ENCODE measurements around the gene TOMT. TPM values are rescaled to one million over a fixed set of nuclear protein-coding genes. Genes with fewer than 3 reads are reported as not detected.
A peak's percentile ranks its signal among the peaks of the same experiment; 100 is the strongest.

Gene TOMT
- total and polyA plus RNA-seq, 11 donors: 0.23 TPM; not detected in 10

DNA sequence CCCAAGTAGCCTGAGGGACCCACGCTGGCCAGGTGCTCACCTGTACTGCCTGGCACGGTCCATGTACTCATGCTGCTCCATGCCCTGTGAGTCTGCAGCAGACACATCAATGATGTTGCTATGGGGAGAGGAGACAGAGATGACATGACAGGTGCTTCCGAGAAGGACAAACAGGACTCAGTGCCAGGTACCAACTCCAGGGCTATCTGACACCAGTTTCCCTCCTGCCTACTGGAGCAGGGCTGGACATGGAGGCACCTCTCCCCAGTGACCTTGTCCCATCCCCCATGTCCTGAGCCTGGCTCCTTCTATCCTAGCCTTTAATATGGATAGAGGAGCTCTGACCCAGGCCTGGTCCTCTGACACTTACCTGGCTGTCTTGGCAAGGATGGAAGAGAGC, 7.0 kb upstream of the TOMT start:
- H3K27me3 ChIP-seq: no peaks in the 10 kb centered on the region
- peaks cover 0 to 67% (median 49%) of the 10 kb centered on the region in 9 donors for H3K36me3 ChIP-seq
- no peaks in the 10 kb centered on the region for H3K9me3 ChIP-seq
- no peak for TF ChIP-seq POLR2A (IDR thresholded peaks at IDR 0.05)
- TF ChIP-seq, protein P1, sequence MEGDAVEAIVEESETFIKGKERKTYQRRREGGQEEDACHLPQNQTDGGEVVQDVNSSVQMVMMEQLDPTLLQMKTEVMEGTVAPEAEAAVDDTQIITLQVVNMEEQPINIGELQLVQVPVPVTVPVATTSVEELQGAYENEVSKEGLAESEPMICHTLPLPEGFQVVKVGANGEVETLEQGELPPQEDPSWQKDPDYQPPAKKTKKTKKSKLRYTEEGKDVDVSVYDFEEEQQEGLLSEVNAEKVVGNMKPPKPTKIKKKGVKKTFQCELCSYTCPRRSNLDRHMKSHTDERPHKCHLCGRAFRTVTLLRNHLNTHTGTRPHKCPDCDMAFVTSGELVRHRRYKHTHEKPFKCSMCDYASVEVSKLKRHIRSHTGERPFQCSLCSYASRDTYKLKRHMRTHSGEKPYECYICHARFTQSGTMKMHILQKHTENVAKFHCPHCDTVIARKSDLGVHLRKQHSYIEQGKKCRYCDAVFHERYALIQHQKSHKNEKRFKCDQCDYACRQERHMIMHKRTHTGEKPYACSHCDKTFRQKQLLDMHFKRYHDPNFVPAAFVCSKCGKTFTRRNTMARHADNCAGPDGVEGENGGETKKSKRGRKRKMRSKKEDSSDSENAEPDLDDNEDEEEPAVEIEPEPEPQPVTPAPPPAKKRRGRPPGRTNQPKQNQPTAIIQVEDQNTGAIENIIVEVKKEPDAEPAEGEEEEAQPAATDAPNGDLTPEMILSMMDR (IDR thresholded peaks at IDR 0.05): no peak
- DNase-seq (no peak), ATAC-seq (no peak)
- WGBS, 4 donors: 93 to 100% (median 95%) methylated on average over 1 to 3 of the region's 3 CpGs
- peaks cover 7 to 44% (median 30%) of the 10 kb centered on the region in 12 donors for H3K4me1 ChIP-seq
- no peak overlapping the region for H3K27ac ChIP-seq
- no peak overlapping the region for H3K4me3 ChIP-seq
- intact Hi-C loops (cut with DNase I): no loop called here

DNA sequence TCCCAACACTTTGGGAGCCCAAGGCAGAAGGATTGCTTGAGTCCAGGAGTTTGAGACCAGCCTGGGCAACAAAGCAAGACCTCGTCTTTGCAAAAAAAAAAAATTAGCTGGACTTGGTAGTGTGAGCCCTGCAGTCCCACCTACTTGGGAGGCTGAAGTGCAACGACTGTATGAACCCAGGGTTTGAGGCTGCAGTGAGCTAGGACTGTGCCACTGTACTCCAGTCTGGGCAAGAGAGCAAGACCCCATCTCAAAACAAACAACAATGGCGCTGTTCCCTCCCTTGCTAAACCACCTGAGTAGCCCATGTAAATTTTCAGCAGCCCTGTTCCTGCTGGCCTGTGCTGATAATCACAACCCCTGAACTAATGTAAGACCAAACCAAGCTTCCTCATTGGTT, 5.7 kb upstream of the TOMT start:
- peaks cover 7 to 48% (median 32%) of the 10 kb centered on the region in 12 donors for H3K4me1 ChIP-seq
- ATAC-seq: no peak
- WGBS, 4 donors: 72 to 88% (median 82%) methylated on average over 3 of the region's 3 CpGs

DNA sequence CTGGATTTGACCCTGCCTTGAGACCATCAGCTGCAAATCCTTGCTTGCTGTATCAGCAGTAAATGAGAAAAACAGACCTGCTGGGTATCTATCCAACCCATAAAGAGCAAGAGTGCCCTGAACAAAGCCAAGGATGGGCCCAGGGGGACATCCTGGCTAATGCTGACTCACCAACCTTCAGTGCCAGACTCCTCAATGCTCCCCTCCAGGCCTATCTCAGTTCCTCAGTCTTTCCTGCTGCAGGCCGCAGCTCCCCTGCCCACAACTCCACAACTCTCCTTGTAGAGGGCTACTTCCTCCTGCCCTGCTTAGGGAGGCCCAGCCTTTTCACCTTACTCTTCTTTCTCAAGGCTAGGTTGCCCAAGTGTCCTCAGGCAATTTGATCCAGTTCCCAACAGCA, 5.3 kb upstream of the TOMT start:
- DNase-seq (no peak), ATAC-seq (no peak)
- Histone ChIP-seq H3K27me3 (no peaks in the 10 kb centered on the region), H3K36me3 (peaks cover 0 to 53% (median 35%) of the 10 kb centered on the region in 9 donors), H3K9me3 (no peaks in the 10 kb centered on the region), H3K4me3 (peak overlapping the region in 1 of 12 donors; percentile 4), H3K4me1 (peaks cover 7 to 48% (median 32%) of the 10 kb centered on the region in 12 donors), H3K27ac (peak overlapping the region in 2 of 12 donors; percentile 73 to 96)
- intact Hi-C loops (cut with DNase I): loop anchor here in 2 of 10 donors (5.0 to 10.0 kb wide), 2 partner anchors 173 to 334 kb away; partner anchors contain the start of genes CLPB (in 1 of the 2), RNF121 (in 1 of the 2) and XNDC1N (in 1 of the 2)
- WGBS, 4 donors: 79 to 100% (median 88%) methylated on average over 1 of the region's 1 CpG
- TF ChIP-seq POLR2A (IDR thresholded peaks at IDR 0.05): no peak
- TF ChIP-seq, protein P1 (IDR thresholded peaks at IDR 0.05): no peak

More for the DNA sequence above, 5.7 kb upstream of the TOMT start:
- Histone ChIP-seq H3K9me3 (no peaks in the 10 kb centered on the region), H3K4me3 (peak overlapping the region in 1 of 12 donors; percentile 4), H3K36me3 (peaks cover 0 to 57% (median 39%) of the 10 kb centered on the region in 9 donors), H3K27me3 (no peaks in the 10 kb centered on the region), H3K27ac (peak overlapping the region in 1 of 12 donors; percentile 73)
- DNase-seq: no peak
- no peak for TF ChIP-seq POLR2A (IDR thresholded peaks at IDR 0.05)
- TF ChIP-seq, protein P1 (IDR thresholded peaks at IDR 0.05): no peak
- intact Hi-C loops (cut with DNase I): loop anchor here in 2 of 10 donors (5.0 to 10.0 kb wide), 2 partner anchors 173 to 335 kb away; partner anchors contain the start of genes CLPB (in 1 of the 2), RNF121 (in 1 of the 2) and XNDC1N (in 1 of the 2)

DNA sequence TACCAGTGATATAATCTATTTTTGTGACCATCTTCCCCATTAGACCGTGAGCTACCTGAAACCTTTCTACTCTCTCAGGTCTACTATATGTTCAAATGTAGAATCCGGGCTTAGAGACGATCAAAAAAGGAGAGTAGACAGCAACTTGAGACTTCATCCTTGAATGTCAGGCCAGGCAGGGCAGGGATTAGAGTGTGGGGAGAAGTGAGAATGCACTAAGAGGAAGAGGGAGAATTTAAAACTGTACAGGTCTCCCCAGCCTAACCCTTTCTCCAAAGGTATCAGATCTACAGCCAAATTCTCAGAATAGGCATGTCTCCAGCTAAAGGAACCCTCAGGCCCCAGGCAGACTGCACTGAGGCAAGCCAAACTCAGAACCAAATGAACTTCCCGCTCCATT, 3.6 kb upstream of the TOMT start:
- DNase-seq (no peak), ATAC-seq (no peak)
- Histone ChIP-seq H3K27ac (peak overlapping the region in 11 of 12 donors; percentile 91 to 99 (median 96)), H3K9me3 (no peaks in the 10 kb centered on the region), H3K27me3 (no peaks in the 10 kb centered on the region), H3K36me3 (peaks cover 0 to 37% (median 25%) of the 10 kb centered on the region in 9 donors), H3K4me1 (peaks cover 7 to 48% (median 32%) of the 10 kb centered on the region in 12 donors), H3K4me3 (peak overlapping the region; percentile 70 to 98 (median 90))
- TF ChIP-seq, protein P1 (IDR thresholded peaks at IDR 0.05): no peak
- TF ChIP-seq POLR2A (IDR thresholded peaks at IDR 0.05): no peak
- intact Hi-C loops (cut with DNase I): loop anchor here in 2 of 10 donors (5.0 to 10.0 kb wide), 2 partner anchors 175 to 333 kb away; partner anchors contain the start of genes CLPB (in 1 of the 2), RNF121 (in 1 of the 2) and XNDC1N (in 1 of the 2)
- 48 to 54% (median 49%) methylated on average over 4 of the region's 4 CpGs for WGBS, 4 donors

Measured in heart left ventricle (tissue), 16 donors.